ENCODE data around the gene PIP5KL1. TPM values are rescaled to one million over a fixed set of nuclear protein-coding genes. Genes with fewer than 3 reads are reported as not detected.

PIP5KL1 gene
- total and polyA plus RNA-seq, 2 donors = 0.48 to 1.4 TPM

DNA sequence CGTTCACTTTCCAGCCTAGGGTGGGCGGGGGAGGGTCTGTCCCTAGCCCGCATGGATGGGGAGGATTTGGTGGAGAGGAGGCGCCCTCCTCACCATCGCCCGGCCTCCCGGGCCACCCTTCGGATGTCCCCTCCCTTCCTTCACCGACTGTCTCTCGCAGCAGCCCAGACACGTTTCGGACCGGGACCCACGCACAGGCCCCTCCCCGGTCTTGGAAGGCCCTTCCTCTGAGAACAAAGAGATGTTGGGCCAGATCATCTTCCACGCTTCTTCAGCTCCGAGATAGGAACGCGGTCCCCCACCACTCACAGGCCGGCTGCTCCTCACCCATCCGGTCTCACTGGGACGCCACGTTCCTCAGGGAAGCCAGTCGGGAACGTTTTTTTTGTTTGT lies 7.7 kb upstream of the PIP5KL1 start:
- Histone ChIP-seq H3K27ac (ENCODE audit: low read depth) (peak overlapping the region; percentile 43), H3K36me3 (ENCODE audit: insufficient read depth) (no peaks in the 10 kb centered on the region), H3K4me3 (ENCODE audit: low read depth, low read length) (peak overlapping the region; percentile 57), H3K4me1 (ENCODE audit: insufficient read depth) (no peaks in the 10 kb centered on the region)
- 13% methylated on average over 25 of the region's 25 CpGs for WGBS
- no peak for DNase-seq (ENCODE audit: extremely low spot score)

DNA sequence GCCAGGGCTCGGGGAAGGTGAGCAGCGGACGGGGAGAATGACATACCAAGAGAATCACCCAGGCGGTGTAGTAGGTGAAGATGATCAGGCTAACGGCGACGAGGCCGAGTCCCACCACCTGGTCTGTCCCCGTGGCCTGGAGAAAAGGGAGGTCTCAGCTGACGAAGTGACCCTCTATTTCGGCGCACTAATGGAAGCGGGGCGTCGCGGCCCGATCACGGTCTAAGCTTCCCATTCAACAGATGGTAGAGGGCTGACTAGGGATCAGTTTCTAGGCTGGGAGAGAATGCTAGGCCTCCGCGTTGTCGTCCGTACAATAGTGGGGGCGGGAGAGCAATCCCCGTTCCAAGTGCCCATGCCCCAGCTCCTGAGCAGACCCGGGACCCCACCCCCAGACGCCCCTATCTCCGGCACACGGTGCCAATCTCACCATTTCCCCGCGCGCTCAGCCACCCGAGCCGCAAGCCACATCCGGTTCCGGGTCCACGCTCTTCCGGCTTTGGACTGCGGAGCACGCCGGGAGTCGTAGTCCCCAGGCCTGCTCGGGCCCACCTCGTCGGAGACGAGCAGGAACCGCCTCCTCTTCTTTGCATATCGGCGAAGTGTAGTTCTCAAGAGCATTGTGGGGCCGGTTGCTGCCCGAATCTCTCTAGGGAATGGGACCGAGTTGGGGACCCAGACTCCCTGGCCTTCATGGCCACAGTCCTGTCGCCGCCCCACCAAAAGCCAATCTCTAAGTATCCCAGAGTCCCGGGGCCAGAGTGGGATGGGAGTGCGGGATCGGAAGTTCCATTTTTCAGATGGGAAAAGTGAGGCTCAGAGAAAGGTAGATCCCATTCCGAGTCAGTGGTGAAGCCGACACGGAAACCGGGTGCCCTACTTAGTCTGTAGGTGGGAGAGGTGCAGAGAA lies 7.1 kb upstream of the PIP5KL1 start, which contains the start of gene DPM2:
Gene DPM2 (minus strand): TSS at position 467 of the 910 bp plus-strand sequence. CDS start 34 bp downstream, at position 433.
- no peak for DNase-seq (ENCODE audit: extremely low spot score)
- Histone ChIP-seq H3K4me1 (ENCODE audit: insufficient read depth) (no peaks in the 10 kb centered on the region), H3K36me3 (ENCODE audit: insufficient read depth) (no peaks in the 10 kb centered on the region), H3K4me3 (ENCODE audit: low read depth, low read length) (peak within 1 kb of the TSS; percentile 57), H3K27ac (ENCODE audit: low read depth) (peak within 1 kb of the TSS; percentile 43)
- 3% methylated on average over 60 of the region's 60 CpGs for WGBS

DNA sequence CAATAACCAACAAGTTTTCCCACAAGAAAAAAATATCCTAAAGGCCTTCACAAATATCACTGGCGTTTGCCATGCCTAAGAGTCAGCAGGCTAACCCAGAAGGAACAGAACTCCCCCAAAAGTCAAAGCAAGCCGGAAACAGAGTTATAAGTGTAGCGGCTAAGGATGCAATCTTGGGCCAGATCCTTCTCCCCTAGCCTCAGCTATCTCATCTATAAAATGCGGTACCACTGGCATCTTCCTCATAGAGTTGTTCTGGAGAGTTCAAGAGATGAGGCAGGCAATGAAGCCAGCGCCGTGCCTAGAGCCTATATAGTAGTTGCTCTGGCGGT lies 6.4 kb upstream of the PIP5KL1 start:
- no peaks in the 10 kb centered on the region for H3K4me1 ChIP-seq (ENCODE audit: insufficient read depth)
- peak overlapping the region; percentile 57 for H3K4me3 ChIP-seq (ENCODE audit: low read depth, low read length)
- WGBS = 11% methylated on average over 7 of the region's 7 CpGs
- no peak for DNase-seq (ENCODE audit: extremely low spot score)
- no peak overlapping the region for H3K27ac ChIP-seq (ENCODE audit: low read depth)
- H3K36me3 ChIP-seq (ENCODE audit: insufficient read depth) = no peaks in the 10 kb centered on the region

DNA sequence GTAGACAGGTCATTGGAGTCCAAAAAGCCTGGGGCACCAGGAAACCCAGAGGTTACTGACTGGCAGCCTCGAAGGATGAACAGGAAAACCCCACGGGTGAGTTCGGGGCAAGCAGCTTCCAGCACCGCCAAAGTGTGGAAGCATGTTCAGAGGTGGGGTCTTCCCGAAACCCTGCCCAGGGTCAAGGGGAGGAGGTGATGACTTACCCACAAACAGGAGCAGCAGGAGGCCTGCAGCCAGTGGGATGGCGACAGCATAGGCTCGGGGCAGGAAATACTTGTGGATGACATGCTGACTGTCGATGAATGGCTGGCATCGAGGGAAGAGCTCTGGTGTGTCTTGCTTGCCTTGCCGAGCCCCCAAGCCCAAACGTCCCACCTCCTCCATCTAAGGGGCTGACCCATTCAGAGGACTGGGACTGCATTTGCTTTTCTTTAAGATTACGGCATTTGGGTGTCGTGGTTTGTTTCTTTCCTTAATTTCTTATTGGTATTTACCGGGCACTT lies 5.8 kb upstream of the PIP5KL1 start:
- Histone ChIP-seq H3K27ac (ENCODE audit: low read depth) (no peak overlapping the region), H3K36me3 (ENCODE audit: insufficient read depth) (no peaks in the 10 kb centered on the region), H3K4me3 (ENCODE audit: low read depth, low read length) (no peak overlapping the region), H3K4me1 (ENCODE audit: insufficient read depth) (no peaks in the 10 kb centered on the region)
- 76% methylated on average over 14 of the region's 14 CpGs for WGBS
- no peak for DNase-seq (ENCODE audit: extremely low spot score)

DNA sequence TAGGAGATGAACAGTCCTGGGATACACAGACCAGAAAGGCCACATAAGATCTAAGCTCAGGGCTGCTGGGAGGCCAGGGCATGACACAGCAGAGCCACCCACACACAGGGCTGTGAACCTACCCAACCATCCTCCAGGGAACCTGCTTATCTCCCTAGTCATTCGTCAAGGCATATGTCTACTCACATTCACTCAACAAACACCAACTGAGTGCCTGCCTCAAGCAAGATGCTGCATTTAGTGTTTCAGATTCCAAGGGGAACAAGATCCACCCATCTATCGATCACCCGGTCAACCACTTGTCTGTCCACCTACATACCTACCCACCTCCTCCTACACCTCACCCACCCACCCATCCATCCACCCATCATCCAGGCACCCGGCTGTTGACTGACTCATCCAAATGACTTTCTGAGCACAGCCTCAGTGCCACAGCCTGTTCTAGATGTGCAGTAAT lies 5.2 kb upstream of the PIP5KL1 start:
- no peak overlapping the region for H3K27ac ChIP-seq (ENCODE audit: low read depth)
- WGBS = 84% methylated on average over 4 of the region's 4 CpGs
- H3K4me1 ChIP-seq (ENCODE audit: insufficient read depth) = no peaks in the 10 kb centered on the region
- H3K4me3 ChIP-seq (ENCODE audit: low read depth, low read length) = no peak overlapping the region
- DNase-seq (ENCODE audit: extremely low spot score) = no peak
- no peaks in the 10 kb centered on the region for H3K36me3 ChIP-seq (ENCODE audit: insufficient read depth)

DNA sequence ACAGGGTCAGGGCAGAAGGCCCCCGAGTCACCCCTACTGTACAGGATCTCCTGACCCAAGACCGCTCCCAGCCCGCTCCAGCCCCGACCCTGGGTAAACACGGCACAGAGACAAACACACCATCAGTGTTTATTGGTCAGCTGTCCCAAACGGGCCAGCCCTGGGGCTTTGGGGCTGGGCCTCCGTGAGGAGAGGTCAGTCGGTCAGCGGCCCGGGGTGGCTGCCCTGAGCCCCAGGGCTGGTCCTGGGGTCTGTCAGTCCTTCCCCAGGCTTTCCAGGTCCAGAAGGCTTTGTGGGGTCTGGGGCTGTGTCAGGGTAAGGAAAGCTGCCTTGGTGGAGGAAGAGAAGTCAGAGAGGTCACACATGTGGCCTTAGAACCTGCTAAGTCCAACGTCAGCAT lies 4.4 kb upstream of the PIP5KL1 start:
- 65% methylated on average over 11 of the region's 11 CpGs for WGBS
- Histone ChIP-seq H3K4me1 (ENCODE audit: insufficient read depth) (no peaks in the 10 kb centered on the region), H3K27ac (ENCODE audit: low read depth) (no peak overlapping the region), H3K36me3 (ENCODE audit: insufficient read depth) (no peaks in the 10 kb centered on the region), H3K4me3 (ENCODE audit: low read depth, low read length) (no peak overlapping the region)
- DNase-seq (ENCODE audit: extremely low spot score) = no peak

DNA sequence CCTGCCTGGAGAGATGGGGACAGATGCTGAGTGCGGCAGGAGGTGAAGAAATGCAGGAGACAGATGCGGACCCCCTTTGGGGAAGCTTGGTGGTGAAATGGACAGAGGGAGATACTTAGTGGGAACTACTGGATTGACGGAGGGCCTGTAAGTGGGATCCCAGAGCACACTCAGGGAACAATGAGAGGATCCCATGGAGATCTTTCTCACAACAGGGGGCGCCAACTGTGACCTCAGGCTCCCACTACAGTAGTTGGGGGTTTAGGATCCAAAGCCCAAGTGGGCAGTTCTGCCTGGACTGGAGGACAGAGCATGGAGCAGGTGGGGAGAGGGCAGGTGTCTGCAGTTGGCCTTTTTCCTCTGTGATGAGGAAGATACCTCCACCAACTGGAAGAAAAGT lies 3.7 kb upstream of the PIP5KL1 start:
- WGBS = 88% methylated on average over 4 of the region's 4 CpGs
- no peaks in the 10 kb centered on the region for H3K36me3 ChIP-seq (ENCODE audit: insufficient read depth)
- H3K4me1 ChIP-seq (ENCODE audit: insufficient read depth) = no peaks in the 10 kb centered on the region
- no peak overlapping the region for H3K27ac ChIP-seq (ENCODE audit: low read depth)
- no peak overlapping the region for H3K4me3 ChIP-seq (ENCODE audit: low read depth, low read length)
- DNase-seq (ENCODE audit: extremely low spot score) = no peak

DNA sequence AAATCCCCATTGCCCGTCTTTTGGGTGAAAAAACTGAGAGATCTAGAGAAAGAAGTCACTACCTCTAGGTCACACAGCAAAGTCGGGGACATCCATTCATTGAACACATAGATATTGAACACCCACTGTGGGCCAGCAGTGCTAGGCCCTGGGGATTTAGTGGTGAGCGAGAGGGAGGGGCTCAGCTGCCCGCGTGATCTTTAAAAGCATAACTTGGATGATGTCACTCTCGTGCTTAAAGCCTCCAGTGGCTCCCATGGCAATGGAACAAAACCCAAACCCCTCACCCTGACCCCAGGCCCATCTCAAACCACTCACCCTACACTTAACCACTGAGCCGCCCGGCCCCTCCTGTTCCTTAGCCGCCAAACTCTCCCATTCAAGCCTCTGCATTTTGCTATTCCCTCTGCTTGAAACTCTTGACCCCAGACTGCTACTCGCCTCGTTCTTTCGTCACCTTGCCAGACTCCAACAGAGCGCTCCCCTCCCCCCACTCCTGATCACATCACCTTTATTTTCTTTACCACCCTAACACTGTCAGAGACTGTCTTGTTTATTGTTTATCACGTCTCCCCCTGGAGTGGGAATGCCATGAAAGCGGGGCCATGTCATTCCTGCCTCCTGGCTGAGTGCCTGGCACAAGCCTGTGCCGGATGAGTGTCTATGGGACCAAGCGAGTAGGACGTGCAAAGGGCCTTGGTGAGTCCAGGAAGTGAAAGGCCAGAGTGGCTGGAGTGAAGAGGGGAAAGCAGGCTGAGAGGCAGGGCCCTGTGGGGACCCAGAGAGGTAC lies 710 bp upstream of the PIP5KL1 start:
- no peaks in the 10 kb centered on the region for H3K4me1 ChIP-seq (ENCODE audit: insufficient read depth)

DNA sequence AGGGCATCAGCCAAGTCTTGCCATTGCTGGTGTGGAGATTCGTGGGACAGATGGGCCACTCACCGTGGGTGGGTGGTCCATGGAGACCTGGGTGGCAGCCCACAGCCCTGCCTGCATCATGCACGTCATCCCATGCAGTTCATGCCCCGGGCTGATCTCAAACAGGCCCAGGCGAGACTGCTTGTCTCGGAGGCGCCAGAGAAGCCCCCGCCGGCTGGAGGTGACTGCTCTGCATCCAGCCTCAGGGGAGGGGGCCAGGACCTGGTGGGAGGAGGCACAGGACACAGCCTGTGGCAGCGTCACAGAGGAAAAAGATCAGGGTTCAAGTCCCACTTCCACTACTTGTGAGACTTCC lies 975 bp downstream of the PIP5KL1 start:
- Histone ChIP-seq H3K4me3 (ENCODE audit: low read depth, low read length) (no peak overlapping the region), H3K36me3 (ENCODE audit: insufficient read depth) (no peaks in the 10 kb centered on the region), H3K4me1 (ENCODE audit: insufficient read depth) (no peaks in the 10 kb centered on the region), H3K27ac (ENCODE audit: low read depth) (no peak overlapping the region)
- 61% methylated on average over 10 of the region's 10 CpGs for WGBS
- no peak for DNase-seq (ENCODE audit: extremely low spot score)

More for the DNA sequence above, 710 bp upstream of the PIP5KL1 start:
- no peak for DNase-seq (ENCODE audit: extremely low spot score)
- no peak overlapping the region for H3K27ac ChIP-seq (ENCODE audit: low read depth)
- no peaks in the 10 kb centered on the region for H3K36me3 ChIP-seq (ENCODE audit: insufficient read depth)
- WGBS = 15% methylated on average over 18 of the region's 18 CpGs
- H3K4me3 ChIP-seq (ENCODE audit: low read depth, low read length) = peak overlapping the region; percentile 38

DNA sequence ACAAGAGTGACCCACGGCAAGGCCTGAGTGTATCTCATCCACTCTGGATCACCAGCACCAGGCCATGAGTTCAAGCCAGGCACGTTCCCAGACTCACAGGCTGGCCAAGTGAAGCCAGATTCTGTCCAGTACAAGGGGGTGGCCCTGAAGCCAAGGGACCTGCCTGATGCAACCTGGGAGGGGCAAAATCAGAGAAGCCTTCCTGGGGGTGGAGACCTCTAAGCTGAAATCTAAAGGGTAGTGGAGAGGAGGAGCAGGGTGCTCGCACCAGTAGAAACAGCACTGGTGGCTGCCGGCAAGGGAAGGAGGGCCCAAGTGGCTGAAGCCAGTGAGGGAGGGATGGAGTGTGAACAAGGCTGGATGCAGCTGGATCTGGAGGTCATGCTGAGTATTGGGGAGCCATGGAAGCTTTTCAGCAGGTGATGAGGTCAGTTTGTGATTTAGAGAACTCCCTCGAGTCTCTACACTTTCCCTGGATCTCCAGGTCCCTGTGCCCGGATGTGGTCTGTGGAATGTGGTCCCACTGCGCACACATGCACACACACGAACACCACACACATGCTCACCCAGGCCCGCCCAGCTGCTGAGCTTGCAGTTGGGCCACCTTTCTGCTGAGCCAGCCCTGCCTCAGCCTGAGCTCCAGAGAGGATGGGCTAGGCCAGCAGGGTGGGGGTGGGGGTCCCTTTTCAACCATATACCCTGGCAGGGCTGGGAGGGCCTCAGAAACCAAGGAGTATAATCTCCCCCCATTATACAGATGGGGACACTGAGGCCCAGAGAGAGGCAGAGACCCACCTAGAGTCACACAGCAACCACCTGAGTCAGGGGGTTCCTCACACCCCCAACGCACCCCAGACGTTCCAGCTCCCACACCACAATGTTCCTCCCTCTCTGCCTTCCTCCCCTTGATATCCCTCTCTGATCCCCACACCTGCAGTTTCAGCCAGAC lies 1.6 kb downstream of the PIP5KL1 start:
- no peaks in the 10 kb centered on the region for H3K36me3 ChIP-seq (ENCODE audit: insufficient read depth)
- no peak for DNase-seq (ENCODE audit: extremely low spot score)
- H3K4me1 ChIP-seq (ENCODE audit: insufficient read depth) = no peaks in the 10 kb centered on the region
- H3K27ac ChIP-seq (ENCODE audit: low read depth) = no peak overlapping the region
- WGBS = 72% methylated on average over 11 of the region's 11 CpGs
- H3K4me3 ChIP-seq (ENCODE audit: low read depth, low read length) = no peak overlapping the region

DNA sequence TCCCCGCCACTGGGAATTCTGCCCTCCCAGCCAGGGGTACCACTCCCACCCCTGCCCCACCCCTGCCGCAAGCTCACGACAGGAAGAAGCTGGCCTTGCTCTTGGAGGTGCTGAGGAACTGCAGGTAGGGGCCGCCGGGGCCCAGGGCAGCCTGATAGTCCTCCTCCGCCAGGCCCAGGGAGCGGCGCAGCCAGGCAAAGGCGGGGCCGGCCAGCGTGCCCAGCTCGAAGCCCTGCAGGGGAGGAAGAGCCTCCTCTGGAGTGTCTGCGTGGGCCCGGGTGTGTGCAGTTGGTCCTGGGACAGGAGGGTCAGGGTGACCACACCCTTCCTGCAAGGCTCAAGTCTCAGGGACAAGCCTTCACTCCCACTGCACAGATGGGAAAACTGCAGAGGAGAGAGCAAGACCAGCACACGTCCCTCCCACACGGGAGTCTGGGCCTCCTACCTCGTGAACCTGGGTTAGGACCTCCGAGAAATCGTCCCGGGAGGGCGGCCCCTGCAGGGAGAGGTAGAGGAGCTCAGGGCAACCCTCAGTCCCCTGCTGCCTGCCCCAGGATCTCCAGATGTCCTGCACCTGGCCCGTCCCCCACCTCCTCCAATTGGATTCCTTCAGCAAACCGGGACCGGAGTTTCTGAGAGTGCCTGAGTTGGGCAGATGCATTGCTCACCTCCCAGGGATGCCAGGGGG lies 2.4 kb downstream of the PIP5KL1 start:
- Histone ChIP-seq H3K36me3 (ENCODE audit: insufficient read depth) (no peaks in the 10 kb centered on the region), H3K4me1 (ENCODE audit: insufficient read depth) (no peaks in the 10 kb centered on the region), H3K27ac (ENCODE audit: low read depth) (no peak overlapping the region), H3K4me3 (ENCODE audit: low read depth, low read length) (no peak overlapping the region)
- DNase-seq (ENCODE audit: extremely low spot score) = no peak
- 27% methylated on average over 24 of the region's 24 CpGs for WGBS

DNA sequence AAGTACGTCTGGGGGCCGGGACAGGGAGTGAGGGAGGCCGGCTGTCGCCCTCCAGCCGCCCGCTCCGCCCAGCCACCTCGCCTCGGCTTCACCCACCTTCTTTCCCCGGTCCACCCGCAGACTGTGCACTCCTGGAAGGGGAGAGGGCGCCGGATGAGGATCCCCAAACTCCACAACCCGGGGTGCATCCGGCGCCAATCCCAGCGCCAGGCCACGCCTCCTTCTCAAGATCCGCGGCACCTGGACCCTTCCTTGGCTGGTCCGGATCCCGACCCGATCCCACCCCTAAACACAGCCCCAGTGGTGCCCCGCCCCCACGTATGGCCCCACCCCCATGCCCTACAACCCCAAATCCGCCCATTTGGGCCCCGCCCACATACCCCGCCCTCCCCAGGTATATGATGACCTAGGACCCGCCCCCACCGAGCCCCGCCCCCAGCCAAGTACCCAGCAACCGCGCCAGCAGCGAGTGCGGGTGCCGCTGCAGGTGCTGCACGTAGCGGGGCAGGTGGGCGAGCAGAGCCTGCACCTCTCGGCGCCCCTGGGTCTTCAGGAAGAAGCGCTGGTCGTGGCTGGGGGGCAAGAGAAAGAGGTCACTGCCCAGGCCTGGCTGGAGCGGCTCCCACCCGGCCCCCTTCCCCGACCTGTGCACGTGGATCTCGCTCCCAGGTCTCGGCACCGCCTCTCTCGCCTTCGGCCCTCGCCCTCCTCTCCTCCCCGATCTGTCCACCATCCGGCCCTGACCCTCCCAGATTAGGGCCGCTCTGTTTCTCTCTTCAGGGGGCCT lies 3.2 kb downstream of the PIP5KL1 start:
- WGBS = 4% methylated on average over 56 of the region's 56 CpGs
- H3K27ac ChIP-seq (ENCODE audit: low read depth) = no peak overlapping the region
- peak overlapping the region; percentile 8 for H3K4me3 ChIP-seq (ENCODE audit: low read depth, low read length)
- DNase-seq (ENCODE audit: extremely low spot score) = no peak
- no peaks in the 10 kb centered on the region for H3K36me3 ChIP-seq (ENCODE audit: insufficient read depth)
- H3K4me1 ChIP-seq (ENCODE audit: insufficient read depth) = no peaks in the 10 kb centered on the region
